Measurements from ENCODE around the gene BHLHE23. TPM values are rescaled to one million over a fixed set of nuclear protein-coding genes. Genes with fewer than 3 reads are reported as not detected.

Gene BHLHE23
- total RNA-seq, 1 experiment from 2014 or later: not detected

DNA sequence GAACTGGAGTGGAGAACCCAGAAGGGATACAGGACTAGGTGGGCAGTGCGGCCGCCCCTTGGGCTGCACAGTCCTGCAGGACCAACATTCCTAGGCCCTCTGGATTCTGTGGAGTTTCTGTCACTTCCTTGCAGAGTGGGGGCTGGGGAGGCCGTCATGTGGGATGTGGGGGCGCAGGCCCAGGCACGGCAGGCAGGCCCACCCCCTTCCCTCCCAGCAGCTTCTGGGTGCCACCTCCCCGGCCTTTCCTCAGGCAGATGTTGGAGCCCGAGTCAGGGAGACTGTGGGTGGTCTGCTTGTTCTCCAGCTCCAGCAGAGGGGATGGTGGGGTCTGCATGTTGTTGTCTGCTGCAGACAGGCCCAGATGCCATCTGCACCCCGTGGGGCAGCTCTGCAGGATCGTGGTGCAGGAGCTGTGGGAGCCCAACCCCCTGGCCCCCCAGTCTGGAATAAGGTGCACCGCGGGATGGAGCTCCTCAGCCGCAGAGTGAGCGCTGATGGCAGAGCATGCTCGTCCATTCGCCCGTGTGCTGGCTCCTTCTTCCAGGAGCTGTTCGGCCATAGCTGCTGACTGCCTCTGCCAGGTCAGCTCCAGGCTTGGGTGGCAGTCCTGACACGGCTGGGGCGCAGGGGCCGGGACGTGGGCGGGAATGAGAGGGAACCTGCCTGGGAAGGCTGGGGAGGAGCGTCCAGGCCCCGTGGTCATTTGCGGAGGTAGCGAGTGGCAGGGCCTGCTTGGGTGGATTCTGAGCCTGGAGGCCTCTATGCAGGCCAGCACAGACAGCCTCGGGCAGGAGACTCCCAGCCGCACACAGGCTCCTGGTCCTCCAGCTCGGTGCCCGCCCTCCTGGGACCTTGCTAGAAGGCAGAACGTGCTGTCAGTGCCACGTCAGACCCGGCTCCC, 36.2 kb downstream of the BHLHE23 start (continued):
- TF ChIP-seq YY1 (IDR thresholded peaks at IDR 0.05; ENCODE audit: extremely low read depth, insufficient replicate concordance, low read depth, low read length): no peak

- no peaks in the 10 kb centered on the region for H3K27me3 ChIP-seq (ENCODE audit: insufficient read depth, low read length)
- no peaks in the 10 kb centered on the region for H3K79me2 ChIP-seq (ENCODE audit: insufficient read depth, low read length)
- TF ChIP-seq YY1 (IDR thresholded peaks at IDR 0.05; ENCODE audit: extremely low read depth, insufficient replicate concordance, low read depth, low read length) (no peak), CTCF (IDR thresholded peaks at IDR 0.05 in 2 of 3, conservative IDR thresholded peaks at IDR 0.05 in 1 of 3; ENCODE audit: borderline replicate concordance in 1 of 3, insufficient read depth in 1 of 3, low read depth in 2 of 3, low read length in 2 of 3) (no peak), EZH2 (IDR thresholded peaks at IDR 0.05) (no peak), TCF7L2 (IDR thresholded peaks at IDR 0.05; ENCODE audit: borderline replicate concordance, extremely low read depth, insufficient read depth, insufficient read length) (no peak), ZNF274 (IDR thresholded peaks at IDR 0.05; ENCODE audit: low read depth, low read length) (no peak), CBX3 (IDR thresholded peaks at IDR 0.05; ENCODE audit: low read depth) (no peak), FOSL1 (IDR thresholded peaks at IDR 0.05; ENCODE audit: low read depth) (no peak), MAX (IDR thresholded peaks at IDR 0.05) (no peak), ZFX (IDR thresholded peaks at IDR 0.05) (no peak), JUND (IDR thresholded peaks at IDR 0.05) (no peak), EGR1 (IDR thresholded peaks at IDR 0.05; ENCODE audit: low read depth) (no peak), POLR2A (IDR thresholded peaks at IDR 0.05; ENCODE audit: borderline replicate concordance, extremely low read depth, insufficient read depth, insufficient read length) (no peak), CEBPB (IDR thresholded peaks at IDR 0.05; ENCODE audit: low read depth) (no peak), ELF1 (IDR thresholded peaks at IDR 0.05; ENCODE audit: borderline replicate concordance, low read depth) (no peak)
- TF ChIP-seq, protein P1, sequence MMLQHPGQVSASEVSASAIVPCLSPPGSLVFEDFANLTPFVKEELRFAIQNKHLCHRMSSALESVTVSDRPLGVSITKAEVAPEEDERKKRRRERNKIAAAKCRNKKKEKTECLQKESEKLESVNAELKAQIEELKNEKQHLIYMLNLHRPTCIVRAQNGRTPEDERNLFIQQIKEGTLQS (IDR thresholded peaks at IDR 0.05): no peak
- TF ChIP-seq, protein P2, sequence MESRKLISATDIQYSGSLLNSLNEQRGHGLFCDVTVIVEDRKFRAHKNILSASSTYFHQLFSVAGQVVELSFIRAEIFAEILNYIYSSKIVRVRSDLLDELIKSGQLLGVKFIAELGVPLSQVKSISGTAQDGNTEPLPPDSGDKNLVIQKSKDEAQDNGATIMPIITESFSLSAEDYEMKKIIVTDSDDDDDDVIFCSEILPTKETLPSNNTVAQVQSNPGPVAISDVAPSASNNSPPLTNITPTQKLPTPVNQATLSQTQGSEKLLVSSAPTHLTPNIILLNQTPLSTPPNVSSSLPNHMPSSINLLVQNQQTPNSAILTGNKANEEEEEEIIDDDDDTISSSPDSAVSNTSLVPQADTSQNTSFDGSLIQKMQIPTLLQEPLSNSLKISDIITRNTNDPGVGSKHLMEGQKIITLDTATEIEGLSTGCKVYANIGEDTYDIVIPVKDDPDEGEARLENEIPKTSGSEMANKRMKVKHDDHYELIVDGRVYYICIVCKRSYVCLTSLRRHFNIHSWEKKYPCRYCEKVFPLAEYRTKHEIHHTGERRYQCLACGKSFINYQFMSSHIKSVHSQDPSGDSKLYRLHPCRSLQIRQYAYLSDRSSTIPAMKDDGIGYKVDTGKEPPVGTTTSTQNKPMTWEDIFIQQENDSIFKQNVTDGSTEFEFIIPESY (IDR thresholded peaks at IDR 0.05; ENCODE audit: extremely low read depth, insufficient replicate concordance, low read length): no peak
- H3K27ac ChIP-seq (ENCODE audit: low read depth, low read length): no peak overlapping the region
- intact Hi-C loops (cut with micrococcal nuclease): no loop called here
- H4K20me1 ChIP-seq (ENCODE audit: insufficient read depth): no peaks in the 10 kb centered on the region
- POLR2A ChIA-PET: no interaction called here
- peaks cover 5 to 10% of the 10 kb centered on the region in 2 experiments; a peak in 2 of 4 replicates for H3K4me1 ChIP-seq (ENCODE audit: control insufficient read depth in 1 of 2, insufficient read depth in 2 of 2, low read length in 2 of 2)
- CTCF ChIA-PET: interaction anchor here (1.6 kb wide), 1 partner anchor 39 kb away, joined by 5 read pairs; no protein-coding TSS in a partner anchor
- no peaks in the 10 kb centered on the region for H3K9me3 ChIP-seq (ENCODE audit: control insufficient read depth in 1 of 2, insufficient read depth in 1 of 2, low read depth in 1 of 2, low read length in 2 of 2)
- no peak overlapping the region for H3K4me3 ChIP-seq (replicated peaks in 1 of 2; ENCODE audit: low read depth in 1 of 2, low read length in 2 of 2)
- H3K9me2 ChIP-seq (ENCODE audit: insufficient read depth): no peaks in the 10 kb centered on the region
- no peak overlapping the region for H3K4me2 ChIP-seq (ENCODE audit: low read length)
- no peak overlapping the region for H2AFZ ChIP-seq (ENCODE audit: low read depth, low read length, poor library complexity, severe bottlenecking)
- no peak for ATAC-seq
- no peak for DNase-seq (ENCODE audit: low read depth, low spot score)
- no TSS peak for BruUV-seq (replicated peaks)
- RAD21 ChIA-PET (ENCODE audit: low non-redundant PET in 1 of 2, low total read pairs in 2 of 2, uncharacterized antibody in 2 of 2, unreplicated experiment in 2 of 2): no interaction called here
- H3K36me3 ChIP-seq (ENCODE audit: control insufficient read depth in 1 of 2, insufficient read depth in 2 of 2, low read length in 2 of 2): 0 out of 4 replicates have a peak, but pooled peaks cover 0 to 3% of the 10 kb centered on the region in 2 experiments
- H3K9ac ChIP-seq (ENCODE audit: low read length): no peak overlapping the region
Measured at GRCh38 chr20:62969939-62970306, 36.8 kb downstream of the BHLHE23 start.

All from HCT116 (cell line).